Hepatocyte (in vitro differentiated cells): Measurements from ENCODE around the gene DACT1.

Experiments used
- CTCF ChIP-seq: fragments of 200-600 bp; sonication (generic); IDR thresholded peaks from 2 replicates; pipeline ENCODE4 v1.5.1; 2016; ENCODE audit warnings: antibody characterized with exemption, mild to moderate bottlenecking; ENCODE audit not compliant: poor library complexity
- EZH2 ChIP-seq: fragments of 200-600 bp; sonication (generic); IDR thresholded peaks from 2 replicates; pipeline ENCODE4 v1.6.1; 2016; ENCODE audit warnings: antibody characterized with exemption, mild to moderate bottlenecking, borderline replicate concordance

- no peak for TF ChIP-seq CTCF
- no peak for TF ChIP-seq EZH2
Observed at GRCh38 chr14:58650857-58651256, 13.1 kb downstream of the DACT1 start.
